IMR-90 (cell line): ENCODE results near the gene EFHC2. TPM values are rescaled to one million over a fixed set of nuclear protein-coding genes. Genes with fewer than 3 reads are reported as not detected.

Experiments used
- ATAC-seq: fragments of 200-7000 bp; cut with Tn5 transposase; 2 replicates; pipeline ENCODE4 v1.9.1; 2020; ENCODE audit warnings: low read depth, mild to moderate bottlenecking, moderate library complexity
- BruUV-seq: library from RNA; stranded (reverse); fragments of 400-500 nt; replicated peaks from 2 replicates; lab custom pipeline; 2021; lab: Mats Ljungman, UMichigan
- CTCF ChIA-PET: fragments of 300-600 bp; formaldehyde crosslinking; extraction: SDS; loops from one replicate; lab custom pipeline; 2021; ENCODE audit warnings: antibody characterized with exemption; lab: Yijun Ruan, JAX
- POLR2A ChIA-PET: fragments of 300-600 bp; sonication (Branson Sonifier 250); formaldehyde crosslinking; loops from one replicate; lab custom pipeline; 2022; ENCODE audit warnings: antibody characterized with exemption; ENCODE audit not compliant: unreplicated experiment; lab: Charles Lee
- DNase-seq: peaks from one replicate; pipeline ENCODE4 v3.0.0; 2013
- H2AFZ ChIP-seq: replicated peaks from 2 replicates; pipeline ENCODE3; 2013; ENCODE audit warnings: low read length, mild to moderate bottlenecking; ENCODE audit not compliant: poor library complexity
- H2AK5ac ChIP-seq: 2 replicates; pipeline ENCODE4 v1.6.1; 2013; ENCODE audit warnings: low read depth, low read length, inconsistent platforms
- H2AK9ac ChIP-seq: replicated peaks from 2 replicates; pipeline ENCODE3; 2013; ENCODE audit warnings: mild to moderate bottlenecking, low read depth, low read length, moderate library complexity; ENCODE audit not compliant: poor library complexity
- H2BK120ac ChIP-seq: 2 replicates; pipeline ENCODE4 v1.6.1; 2013; ENCODE audit warnings: low read depth, low read length, inconsistent platforms
- H2BK15ac ChIP-seq: 3 replicates; pipeline ENCODE4 v1.6.1; 2013; ENCODE audit warnings: low read depth, low read length, inconsistent platforms
- H2BK20ac ChIP-seq: 2 replicates; pipeline ENCODE4 v1.6.1; 2013; ENCODE audit warnings: low read depth, mild to moderate bottlenecking, inconsistent platforms, low read length, moderate library complexity
- H2BK5ac ChIP-seq: 2 replicates; pipeline ENCODE4 v1.6.1; 2013; ENCODE audit warnings: mild to moderate bottlenecking, low read depth, low read length, inconsistent platforms; ENCODE audit not compliant: poor library complexity, severe bottlenecking
- H3K14ac ChIP-seq: replicated peaks from 2 replicates; pipeline ENCODE4 v1.6.1; 2013; ENCODE audit warnings: low read depth, low read length, inconsistent platforms
- H3K18ac ChIP-seq: 2 replicates; pipeline ENCODE4 v1.6.1; 2013; ENCODE audit warnings: low read depth, low read length, control low read depth
- H3K23ac ChIP-seq: 2 replicates; pipeline ENCODE4 v1.6.1; 2013; ENCODE audit warnings: low read depth, low read length, inconsistent platforms
- H3K27ac ChIP-seq: 2 replicates; pipeline ENCODE4 v1.5.1; 2013; ENCODE audit warnings: mild to moderate bottlenecking, control low read depth, low read length; ENCODE audit not compliant: insufficient read depth
- H3K27me3 ChIP-seq: 2 replicates; pipeline ENCODE4 v1.6.1; 2013; ENCODE audit warnings: low read length; ENCODE audit not compliant: control insufficient read depth, insufficient read depth
- H3K36me3 ChIP-seq: 2 replicates; pipeline ENCODE4 v1.6.1; 2013; ENCODE audit warnings: low read length, mixed read lengths; ENCODE audit not compliant: control insufficient read depth, insufficient read depth
- H3K4ac ChIP-seq: 2 replicates; pipeline ENCODE4 v1.6.1; 2013; ENCODE audit warnings: low read depth, low read length, inconsistent platforms
- H3K4me1 ChIP-seq: 2 replicates; pipeline ENCODE4 v1.6.1; 2013; ENCODE audit warnings: low read length, mixed read lengths; ENCODE audit not compliant: control insufficient read depth, insufficient read depth
- H3K4me2 ChIP-seq: 2 replicates; pipeline ENCODE4 v1.6.1; 2013; ENCODE audit warnings: low read depth, mild to moderate bottlenecking, control low read depth, low read length, moderate library complexity
- H3K4me3 ChIP-seq: 2 replicates; pipeline ENCODE4 v1.5.1; 2013; ENCODE audit warnings: low read depth, mild to moderate bottlenecking, control low read depth, low read length, moderate library complexity; ENCODE audit not compliant: insufficient read depth
- H3K56ac ChIP-seq: 2 replicates; pipeline ENCODE4 v1.6.1; 2013; ENCODE audit warnings: low read length, inconsistent platforms; ENCODE audit not compliant: insufficient read depth; ENCODE audit errors: extremely low read depth
- H3K79me1 ChIP-seq, 2 experiments: 2 replicates each; pipeline ENCODE4 v1.6.1; 2013; ENCODE audit warnings: low read length in 2 of 2, inconsistent platforms in 1 of 2, low read depth in 1 of 2
- H3K9ac ChIP-seq: 2 replicates; pipeline ENCODE4 v1.6.1; 2013; ENCODE audit warnings: low read depth, low read length, control low read depth
- H3K9me1 ChIP-seq: 2 replicates; pipeline ENCODE4 v1.6.1; 2013; ENCODE audit warnings: low read length, inconsistent platforms; ENCODE audit not compliant: insufficient read depth
- H3K9me3 ChIP-seq: 2 replicates; pipeline ENCODE4 v1.6.1; 2013; ENCODE audit warnings: low read length; ENCODE audit not compliant: control insufficient read depth, insufficient read depth
- H4K20me1 ChIP-seq: 2 replicates; pipeline ENCODE4 v1.6.1; 2013; ENCODE audit warnings: low read length, inconsistent platforms; ENCODE audit not compliant: insufficient read depth
- H4K5ac ChIP-seq: 2 replicates; pipeline ENCODE4 v1.6.1; 2013; ENCODE audit warnings: mild to moderate bottlenecking, low read depth, low read length, control low read depth
- H4K8ac ChIP-seq, 2 experiments: 2 replicates each; pipeline ENCODE4 v1.6.1; 2013; ENCODE audit warnings: low read depth in 2 of 2, low read length in 2 of 2, control low read depth in 1 of 2, inconsistent platforms in 1 of 2
- H4K91ac ChIP-seq: 2 replicates; pipeline ENCODE4 v1.6.1; 2013; ENCODE audit warnings: low read depth, low read length, inconsistent platforms; ENCODE audit not compliant: insufficient read depth
- BHLHE40 ChIP-seq: fragments of 150-350 bp; IDR thresholded peaks from 2 replicates; pipeline ENCODE4 v1.6.1; 2016; ENCODE audit warnings: mild to moderate bottlenecking, low read depth, low read length
- CEBPB ChIP-seq: IDR thresholded peaks from 2 replicates; pipeline ENCODE4 v1.6.1; 2012; ENCODE audit warnings: low read depth, low read length, improper control_type of control experiment
- CHD1 ChIP-seq: IDR thresholded peaks from 2 replicates; pipeline ENCODE4 v1.6.1; 2012; ENCODE audit warnings: low read depth, low read length, improper control_type of control experiment
- CTCF ChIP-seq: conservative IDR thresholded peaks from 2 replicates; pipeline ENCODE4 v1.5.1; 2012; ENCODE audit warnings: mild to moderate bottlenecking, low read depth, low read length, improper control_type of control experiment
- ELK1 ChIP-seq: fragments of 150-350 bp; IDR thresholded peaks from 2 replicates; pipeline ENCODE4 v1.6.1; 2016; ENCODE audit warnings: low read depth, mild to moderate bottlenecking, low read length, moderate library complexity, borderline replicate concordance
- FOS ChIP-seq: fragments of 150-350 bp; IDR thresholded peaks from 2 replicates; pipeline ENCODE4 v1.6.1; 2016; ENCODE audit warnings: low read depth, low read length
- MAFK ChIP-seq: IDR thresholded peaks from 2 replicates; pipeline ENCODE4 v1.6.1; 2012; ENCODE audit warnings: low read depth, low read length, improper control_type of control experiment
- MAZ ChIP-seq: IDR thresholded peaks from 2 replicates; pipeline ENCODE4 v1.6.1; 2012; ENCODE audit warnings: low read depth, mild to moderate bottlenecking, low read length, improper control_type of control experiment, moderate library complexity, borderline replicate concordance
- MXI1 ChIP-seq: IDR thresholded peaks from 2 replicates; pipeline ENCODE4 v1.6.1; 2012; ENCODE audit warnings: low read depth, mild to moderate bottlenecking, low read length, moderate library complexity, borderline replicate concordance
- NFE2L2 ChIP-seq: fragments of 150-350 bp; IDR thresholded peaks from 2 replicates; pipeline ENCODE4 v1.6.1; 2016; ENCODE audit warnings: low read depth, mild to moderate bottlenecking, low read length
- POLR2A ChIP-seq: IDR thresholded peaks from 2 replicates; pipeline ENCODE4 v1.6.1; 2012; ENCODE audit warnings: mild to moderate bottlenecking, low read depth, low read length
- RAD21 ChIP-seq: IDR thresholded peaks from 2 replicates; pipeline ENCODE4 v1.6.1; 2012; ENCODE audit warnings: low read length, improper control_type of control experiment
- RCOR1 ChIP-seq: IDR thresholded peaks from 2 replicates; pipeline ENCODE4 v1.6.1; 2012; ENCODE audit warnings: mild to moderate bottlenecking, low read length, improper control_type of control experiment; ENCODE audit not compliant: insufficient replicate concordance
- RFX5 ChIP-seq: IDR thresholded peaks from 2 replicates; pipeline ENCODE4 v1.8.0; 2012; ENCODE audit warnings: low read depth, mild to moderate bottlenecking, low read length, moderate library complexity
- SMC3 ChIP-seq: fragments of 150-350 bp; IDR thresholded peaks from 2 replicates; pipeline ENCODE4 v1.6.1; 2016; ENCODE audit warnings: low read depth, mild to moderate bottlenecking, antibody characterized with exemption, low read length, moderate library complexity
- USF2 ChIP-seq: fragments of 150-350 bp; IDR thresholded peaks from 2 replicates; pipeline ENCODE4 v1.6.1; 2017; ENCODE audit warnings: mild to moderate bottlenecking, antibody characterized with exemption, low read length, low read depth
- WGBS, 2 experiments: methylation state at CpG; one replicate each; pipeline versions ENCODE4 v1.1.5 to v1.1.7; 2013; ENCODE audit warnings: missing lambda C conversion rate in 2 of 2; ENCODE audit not compliant: insufficient read length in 1 of 2; ENCODE audit errors: extremely low coverage in 2 of 2; 5-methylcytosine and 5-hydroxymethylcytosine counted together
- dilution Hi-C: fragments of 300-500 bp; cut with HindIII; formaldehyde crosslinking; loops from one replicate; pipeline ENCODE4 v1.14.3; 2018; ENCODE audit warnings: low sequenced_read_pairs; ENCODE audit not compliant: unreplicated experiment
- in situ Hi-C: fragments of 300-500 bp; cut with MboI; formaldehyde crosslinking; loops from 3 replicates; pipeline ENCODE4 v1.14.3; 2019; ENCODE audit warnings: low sequenced_read_pairs, inconsistent platforms, mixed read lengths
- intact Hi-C: fragments of 100-400 bp; cut with micrococcal nuclease; formaldehyde crosslinking; loops from 2 replicates; pipeline ENCODE4 v1.10.0; 2022
- polyA plus RNA-seq, 3 experiments: library from polyadenylated mRNA; depleted of rRNA; stranded (reverse); fragments of >200 nt; gene quantifications; 2 replicates each; pipeline ENCODE4 v1.2.3, GENCODE V29; 2012; ENCODE audit warnings: low replicate concordance in 1 of 3
- total RNA-seq: library from RNA; depleted of rRNA; stranded (reverse); fragments of >200 nt; gene quantifications from 2 replicates; pipeline ENCODE4 v1.2.3, GENCODE V29; 2012

The EFHC2 gene
- total and polyA plus RNA-seq, 2 of the 4 experiments (the other 2 are of a cell fraction): 0.18 to 0.24 TPM

- H4K20me1 ChIP-seq: no peaks in the 10 kb centered on the region
- H3K4me3 ChIP-seq: no peak overlapping the region
- H3K14ac ChIP-seq: no peak overlapping the region
- CTCF ChIA-PET: no interaction called here
- no peak overlapping the region for H2AK9ac ChIP-seq
- H3K27me3 ChIP-seq: peaks cover 3% of the 10 kb centered on the region
- no peaks in the 10 kb centered on the region for H3K4me1 ChIP-seq
- no peak overlapping the region for H3K56ac ChIP-seq
- dilution Hi-C loops (no loop called here), intact Hi-C loops (no loop called here), in situ Hi-C loops (no loop called here)
- no peak overlapping the region for H3K27ac ChIP-seq
- H3K18ac ChIP-seq: no peak overlapping the region
- H2BK5ac ChIP-seq: no peak overlapping the region
- H3K9me3 ChIP-seq: no peaks in the 10 kb centered on the region; the same call in 1 of the 2 replicates
- no peaks in the 10 kb centered on the region for H3K79me1 ChIP-seq
- H3K4ac ChIP-seq: no peak overlapping the region
- POLR2A ChIA-PET: no interaction called here
- DNase-seq (no peak), ATAC-seq (no peak)
- no TSS peak for BruUV-seq
- H2AK5ac ChIP-seq: no peak overlapping the region
- H3K9me1 ChIP-seq: no peaks in the 10 kb centered on the region
- TF ChIP-seq NFE2L2 (no peak), RAD21 (no peak), MXI1 (no peak), FOS (no peak), BHLHE40 (no peak), CTCF (no peak), CEBPB (no peak), RFX5 (no peak), MAZ (no peak), ELK1 (no peak), POLR2A (no peak), MAFK (no peak), RCOR1 (no peak), SMC3 (no peak), CHD1 (no peak), USF2 (no peak)
- H4K5ac ChIP-seq: no peak overlapping the region
- H4K8ac ChIP-seq: no peak overlapping the region
- H2BK15ac ChIP-seq: no peak overlapping the region
- H4K91ac ChIP-seq: no peak overlapping the region
- H3K36me3 ChIP-seq: no peaks in the 10 kb centered on the region
- no peak overlapping the region for H2BK120ac ChIP-seq
- no peak overlapping the region for H3K4me2 ChIP-seq
- H3K23ac ChIP-seq: no peak overlapping the region
- H3K9ac ChIP-seq: no peak overlapping the region
- no CpG with 5 or more reads among the region's 3 CpGs for WGBS, 2 experiments
- no peak overlapping the region for H2BK20ac ChIP-seq
- no peak overlapping the region for H2AFZ ChIP-seq
These were observed 242.2 kb downstream of the EFHC2 start for GRCh38 chrX:44101281-44101680.
